Lower lobe of right lung (tissue), 2 donors: ENCODE data around the gene ISCA1. TPM values are rescaled to one million over a fixed set of nuclear protein-coding genes. Genes with fewer than 3 reads are reported as not detected.

ENCODE experiments used
- ATAC-seq, 2 donors: fragments of 200-7000 bp; cut with Tn5 transposase; one replicate each; pipeline ENCODE4 v1.9.1; 2020 to 2022; ENCODE audit warnings: mild to moderate bottlenecking in 2 of 2, moderate library complexity in 2 of 2
- DNase-seq: peaks from one replicate; pipeline ENCODE4 v3.0.0-alpha.2; 2020
- H3K27ac ChIP-seq: fragments of 200-600 bp; one replicate; pipeline ENCODE4 v1.8.0; 2022
- H3K27me3 ChIP-seq: fragments of 200-600 bp; one replicate; pipeline ENCODE4 v1.8.0; 2022; ENCODE audit warnings: low read depth
- H3K36me3 ChIP-seq: fragments of 200-600 bp; one replicate; pipeline ENCODE4 v1.8.0; 2022; ENCODE audit warnings: mild to moderate bottlenecking
- H3K4me1 ChIP-seq: fragments of 200-600 bp; one replicate; pipeline ENCODE4 v1.8.0; 2022
- H3K4me3 ChIP-seq: fragments of 200-600 bp; one replicate; pipeline ENCODE4 v1.8.0; 2022; ENCODE audit warnings: mild to moderate bottlenecking
- H3K9me3 ChIP-seq: fragments of 200-600 bp; one replicate; pipeline ENCODE4 v1.8.0; 2022
- CTCF ChIP-seq: fragments of 200-600 bp; IDR thresholded peaks from one replicate; pipeline ENCODE4 v1.8.0; 2022; ENCODE audit warnings: antibody characterized with exemption, mild to moderate bottlenecking
- intact Hi-C: fragments of 100-400 bp; cut with DNase I; formaldehyde crosslinking; loops from one replicate; pipeline ENCODE4 v1.11.0; 2022
- total RNA-seq: library from RNA; stranded (reverse); fragmentation: NEBNext Ultra II Directional; extraction: Animal tissue kit (Norgen Biotek cat#: 25700); gene quantifications from one replicate; pipeline ENCODE4 v1.2.1, GENCODE V29; 2021
- donor health status: DM: no; HTN: yes; CAD: no; lungs with severe emphysema.

Gene ISCA1
- total RNA-seq, 1 donor from 2014 or later = 24.1 TPM

DNA sequence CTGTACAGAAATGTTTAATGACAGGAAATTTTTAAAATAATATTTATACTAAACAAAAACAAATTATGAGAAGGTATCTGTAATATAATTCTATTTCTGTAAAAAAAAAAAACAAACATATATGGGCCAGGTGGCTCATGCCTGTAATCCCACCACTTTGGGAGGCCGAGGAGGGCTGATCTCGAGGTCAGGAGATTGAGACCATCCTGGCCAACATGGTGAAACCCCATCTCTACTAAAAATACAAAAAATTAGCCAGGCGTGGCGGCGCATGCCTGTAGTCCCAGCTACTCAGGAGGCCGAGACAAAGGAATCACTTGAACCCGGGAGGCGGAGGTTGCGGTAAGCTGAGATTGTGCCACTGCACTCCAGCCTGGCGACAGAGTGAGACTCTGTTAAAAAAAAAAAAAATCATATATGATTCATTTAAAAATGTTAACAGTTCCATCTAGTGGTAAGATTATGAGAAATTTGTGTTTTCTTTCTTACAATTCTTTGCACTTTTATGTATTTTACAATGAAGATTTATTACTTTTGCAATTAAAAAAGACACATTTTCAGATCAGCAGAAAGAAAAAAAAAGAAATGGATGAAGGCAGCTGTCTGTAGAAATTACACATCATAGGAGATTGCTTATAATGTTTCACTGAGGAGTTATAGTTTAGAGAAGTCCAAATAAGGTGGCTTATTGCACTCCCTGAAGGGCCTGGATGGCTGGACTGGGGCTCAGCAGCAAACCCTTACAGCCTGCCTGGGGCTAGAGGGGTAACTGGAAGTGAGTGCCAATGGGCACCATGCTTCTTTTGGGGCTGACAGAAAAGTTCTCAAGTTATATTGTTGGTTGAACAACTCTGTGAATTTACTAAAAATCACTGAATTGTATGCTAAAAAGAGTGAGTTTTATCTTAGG is 43.2 kb downstream of the ISCA1 start:
- Histone ChIP-seq H3K4me3 (no peak overlapping the region), H3K36me3 (no peaks in the 10 kb centered on the region), H3K9me3 (no peaks in the 10 kb centered on the region), H3K4me1 (peaks cover 8% of the 10 kb centered on the region), H3K27me3 (no peaks in the 10 kb centered on the region), H3K27ac (no peak overlapping the region)
- ATAC-seq = no peak
- intact Hi-C loops = no loop called here
- TF ChIP-seq CTCF = no peak
- no peak for DNase-seq

DNA sequence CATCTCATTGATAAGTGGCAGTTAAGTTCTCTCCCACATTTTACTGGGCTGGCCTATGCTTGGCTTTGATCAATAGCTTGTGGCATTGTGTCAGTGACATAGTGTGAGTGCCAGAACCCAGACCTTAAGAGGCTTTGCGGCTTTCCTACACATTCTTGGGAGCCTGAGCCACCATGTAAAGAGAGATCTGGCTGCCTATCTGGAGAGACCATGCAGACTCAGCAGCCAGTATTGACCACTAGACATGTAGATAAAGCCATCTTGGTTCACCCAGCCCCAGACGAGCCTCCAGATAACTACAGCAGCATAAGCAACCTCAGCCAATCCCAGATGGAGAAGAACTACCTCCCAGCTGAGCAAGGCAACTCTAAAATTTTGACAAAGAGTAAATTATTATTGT is 51.5 kb downstream of the ISCA1 start:
- Histone ChIP-seq H3K27ac (no peak overlapping the region), H3K36me3 (no peaks in the 10 kb centered on the region), H3K4me1 (no peaks in the 10 kb centered on the region), H3K27me3 (no peaks in the 10 kb centered on the region), H3K4me3 (no peak overlapping the region), H3K9me3 (no peaks in the 10 kb centered on the region)
- intact Hi-C loops = no loop called here
- no peak for TF ChIP-seq CTCF
- ATAC-seq (no peak), DNase-seq (no peak)

DNA sequence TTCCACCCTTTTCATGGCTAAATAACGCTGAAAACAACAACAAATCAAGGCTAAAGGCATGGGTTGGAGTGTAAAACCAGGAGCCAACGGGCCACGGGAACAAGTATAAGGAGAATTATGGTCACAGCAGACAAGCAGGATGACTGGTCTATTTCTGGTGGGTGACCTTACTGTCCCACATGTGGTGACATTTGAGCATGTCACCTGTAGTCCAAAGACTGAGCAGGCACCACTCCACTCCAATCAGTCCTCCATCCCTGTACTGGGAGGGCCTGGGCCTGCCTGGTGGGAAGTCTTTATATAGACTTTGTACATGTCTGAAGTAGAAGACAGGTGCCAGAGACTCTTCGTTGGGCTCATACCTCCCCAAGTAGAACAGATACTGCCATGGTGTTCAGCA is 59.7 kb downstream of the ISCA1 start:
- Histone ChIP-seq H3K4me3 (no peak overlapping the region), H3K9me3 (no peaks in the 10 kb centered on the region), H3K4me1 (no peaks in the 10 kb centered on the region), H3K27me3 (no peaks in the 10 kb centered on the region), H3K27ac (no peak overlapping the region), H3K36me3 (no peaks in the 10 kb centered on the region)
- intact Hi-C loops = no loop called here
- no peak for DNase-seq
- ATAC-seq = no peak
- no peak for TF ChIP-seq CTCF

GRCh38 chr9:86219606-86220005 is 62.7 kb downstream of the ISCA1 start:
- intact Hi-C loops = no loop called here
- TF ChIP-seq CTCF = no peak
- Histone ChIP-seq H3K4me1 (no peaks in the 10 kb centered on the region), H3K36me3 (no peaks in the 10 kb centered on the region), H3K27me3 (no peaks in the 10 kb centered on the region), H3K27ac (no peak overlapping the region), H3K9me3 (no peaks in the 10 kb centered on the region), H3K4me3 (no peak overlapping the region)
- DNase-seq (no peak), ATAC-seq (no peak)

- no peaks in the 10 kb centered on the region for H3K9me3 ChIP-seq
- ATAC-seq (no peak), DNase-seq (no peak)
- no peaks in the 10 kb centered on the region for H3K36me3 ChIP-seq
- H3K4me1 ChIP-seq = no peaks in the 10 kb centered on the region
- intact Hi-C loops = no loop called here
- no peak overlapping the region for H3K27ac ChIP-seq
- no peak overlapping the region for H3K4me3 ChIP-seq
- no peaks in the 10 kb centered on the region for H3K27me3 ChIP-seq
- no peak for TF ChIP-seq CTCF
Measured at GRCh38 chr9:86217076-86217755, 65.1 kb downstream of the ISCA1 start.

Other genes starting within 250 kb of the ISCA1 start
- 16.7 TPM for gene GOLM1, start 183.0 kb downstream of the ISCA1 start, total RNA-seq
- gene C9orf153, start 22.9 kb downstream of the ISCA1 start, total RNA-seq = 0.95 TPM
- 37.7 TPM for gene TUT7, start 71.9 kb upstream of the ISCA1 start, total RNA-seq